ENCODE data around the gene NKD1. TPM values are rescaled to one million over a fixed set of nuclear protein-coding genes. Genes with fewer than 3 reads are reported as not detected.

Gene NKD1
- total and polyA plus RNA-seq, 7 donors = under 0.01 to 18.0 (median 6.7) TPM

GRCh38 chr16:50674831-50675230 lies 126.6 kb downstream of the NKD1 start:
- WGBS, 2 donors = 92 to 94% methylated on average over 4 of the region's 4 CpGs
- no peak overlapping the region for H3K27ac ChIP-seq
- no peak for TF ChIP-seq POLR2A (IDR thresholded peaks at IDR 0.05)
- no peak for TF ChIP-seq EP300 (IDR thresholded peaks at IDR 0.05)
- no peak for TF ChIP-seq POLR2AphosphoS5 (IDR thresholded peaks at IDR 0.05)
- no peak for TF ChIP-seq CTCF (IDR thresholded peaks at IDR 0.05)
- H3K4me3 ChIP-seq = no peak overlapping the region
- H3K4me1 ChIP-seq = peaks cover 0 to 4% (median 0%) of the 10 kb centered on the region in 4 donors
- intact Hi-C loops (cut with DNase I) = no loop called here
- H3K9me3 ChIP-seq = peaks cover 4 to 13% (median 7%) of the 10 kb centered on the region in 4 donors
- no peaks in the 10 kb centered on the region for H3K36me3 ChIP-seq
- DNase-seq = no peak
- H3K27me3 ChIP-seq = peaks cover 0 to 14% (median 0%) of the 10 kb centered on the region in 3 donors

DNA sequence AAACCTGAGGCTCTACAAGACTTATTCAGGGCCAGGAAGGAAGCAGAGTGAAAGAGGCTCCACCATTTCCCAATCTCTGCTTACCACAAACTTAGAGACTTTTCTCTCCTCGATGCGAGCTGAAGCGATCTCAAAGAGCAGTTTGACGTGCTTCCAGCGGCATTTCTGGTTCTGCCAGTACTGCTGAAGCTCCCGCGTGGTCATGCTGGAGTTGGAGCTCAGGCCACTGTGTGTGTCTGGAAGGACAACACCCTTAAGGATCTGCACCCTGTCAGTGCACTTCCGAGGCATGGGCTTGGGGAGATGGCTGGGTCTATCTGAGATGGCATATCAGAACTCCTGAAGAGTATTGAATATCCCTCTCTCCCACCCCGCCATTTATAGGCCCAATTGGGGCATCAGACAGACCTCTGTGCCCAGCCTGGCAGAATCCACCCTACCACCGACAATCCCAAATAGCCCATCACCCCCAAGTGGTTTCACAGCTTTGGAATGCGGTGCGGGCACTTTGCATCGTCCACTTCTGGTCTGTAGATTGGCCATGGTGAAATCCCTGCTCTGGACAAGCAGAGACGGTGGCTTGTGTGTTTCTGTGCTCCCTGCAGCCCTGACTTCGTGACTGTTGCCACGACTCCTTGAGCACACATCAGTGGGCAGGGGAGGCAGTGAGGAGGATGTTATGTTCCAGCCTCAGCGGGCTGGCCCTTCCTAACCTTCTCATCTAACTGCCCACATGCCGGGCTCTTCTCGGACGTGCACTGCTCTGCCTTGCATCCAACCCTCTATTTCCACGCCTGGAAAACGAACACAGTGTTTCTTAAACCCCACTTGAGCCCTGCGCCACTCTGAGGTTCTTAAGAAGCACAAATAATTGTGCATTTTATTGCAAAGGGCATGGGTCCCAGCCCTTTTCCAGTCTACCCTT lies 127.8 kb downstream of the NKD1 start:
- no peak for TF ChIP-seq POLR2AphosphoS5 (IDR thresholded peaks at IDR 0.05)
- TF ChIP-seq EP300 (IDR thresholded peaks at IDR 0.05) = no peak
- TF ChIP-seq POLR2A (IDR thresholded peaks at IDR 0.05) = no peak
- no peak for TF ChIP-seq CTCF (IDR thresholded peaks at IDR 0.05)
- Histone ChIP-seq H3K27ac (no peak overlapping the region), H3K36me3 (no peaks in the 10 kb centered on the region), H3K4me3 (no peak overlapping the region), H3K9me3 (peaks cover 4 to 13% (median 7%) of the 10 kb centered on the region in 4 donors), H3K4me1 (peaks cover 0 to 4% (median 0%) of the 10 kb centered on the region in 4 donors), H3K27me3 (peaks cover 0 to 14% (median 0%) of the 10 kb centered on the region in 3 donors)
- no peak for DNase-seq
- WGBS, 2 donors = 87 to 90% methylated on average over 23 of the region's 23 CpGs
- intact Hi-C loops (cut with DNase I) = no loop called here

DNA sequence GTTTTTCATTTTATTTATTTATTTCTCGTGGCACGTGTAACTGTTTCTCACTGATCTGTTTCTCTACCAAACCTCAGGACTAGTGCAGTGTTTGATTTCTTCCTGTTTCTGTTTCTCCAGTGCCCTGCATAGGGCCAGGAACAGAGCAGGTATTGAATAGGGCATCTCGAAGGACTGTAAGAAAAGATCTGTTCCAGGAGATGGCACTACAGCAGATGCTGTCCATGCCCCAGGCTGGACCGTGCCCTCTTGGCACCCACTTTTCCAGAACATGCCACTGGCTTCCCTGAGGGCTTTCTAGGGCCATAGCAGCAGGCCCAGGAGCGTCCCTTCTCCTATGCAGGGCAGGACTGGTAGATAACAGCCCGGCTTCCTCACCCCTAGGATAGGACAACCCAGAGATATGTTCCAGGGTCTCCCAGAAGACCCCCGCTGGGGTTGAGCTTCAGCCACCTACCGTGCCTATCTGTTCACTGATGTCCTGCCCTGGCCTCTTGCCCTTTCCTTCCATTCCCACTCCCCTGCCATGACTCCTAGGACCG lies 128.6 kb downstream of the NKD1 start:
- DNase-seq = no peak
- no peaks in the 10 kb centered on the region for H3K36me3 ChIP-seq
- peaks cover 3 to 10% (median 6%) of the 10 kb centered on the region in 4 donors for H3K9me3 ChIP-seq
- WGBS, 2 donors = 78 to 88% methylated on average over 9 of the region's 9 CpGs
- H3K27ac ChIP-seq = no peak overlapping the region
- intact Hi-C loops (cut with DNase I) = no loop called here
- no peak for TF ChIP-seq EP300 (IDR thresholded peaks at IDR 0.05)
- no peak for TF ChIP-seq CTCF (IDR thresholded peaks at IDR 0.05)
- no peak for TF ChIP-seq POLR2AphosphoS5 (IDR thresholded peaks at IDR 0.05)
- no peak for TF ChIP-seq POLR2A (IDR thresholded peaks at IDR 0.05)
- H3K4me3 ChIP-seq = no peak overlapping the region
- H3K4me1 ChIP-seq = peaks cover 0 to 4% (median 0%) of the 10 kb centered on the region in 4 donors
- peaks cover 0 to 14% (median 0%) of the 10 kb centered on the region in 3 donors for H3K27me3 ChIP-seq

- WGBS, 2 donors = 69 to 85% methylated on average over 7 of the region's 7 CpGs
- H3K4me1 ChIP-seq = peaks cover 0 to 4% (median 0%) of the 10 kb centered on the region in 4 donors
- intact Hi-C loops (cut with DNase I) = no loop called here
These were observed 129.2 kb downstream of the NKD1 start for GRCh38 chr16:50677351-50677750.

More at GRCh38 chr16:50677351-50677750, 129.2 kb downstream of the NKD1 start:
- DNase-seq = no peak
- TF ChIP-seq POLR2A (IDR thresholded peaks at IDR 0.05) (no peak), CTCF (IDR thresholded peaks at IDR 0.05) (peak in 1 of 4 experiments; percentile 9), POLR2AphosphoS5 (IDR thresholded peaks at IDR 0.05) (no peak)
- peaks cover 0 to 14% (median 0%) of the 10 kb centered on the region in 3 donors for H3K27me3 ChIP-seq
- no peaks in the 10 kb centered on the region for H3K36me3 ChIP-seq
- H3K4me3 ChIP-seq = no peak overlapping the region
- peaks cover 0 to 5% (median 1%) of the 10 kb centered on the region in 4 donors for H3K9me3 ChIP-seq
- H3K27ac ChIP-seq = no peak overlapping the region

All from sigmoid colon (tissue), 7 donors.